C1 segment of cervical spinal cord (tissue), 14 donors: ENCODE data around the gene IFI6.

Experiments used
- DNase-seq, 14 donors: peaks; one replicate each; lab custom pipeline; 2025; lab: John Stamatoyannopoulos, UW

Gene IFI6

GRCh38 chr1:27672750-27673112, 739 bp upstream of the IFI6 start:
- DNase-seq, result no peak

GRCh38 chr1:27669876-27670275, 2.1 kb downstream of the IFI6 start:
- no peak for DNase-seq

GRCh38 chr1:27668808-27669723, 2.9 kb downstream of the IFI6 start:
- peak in 11 of 14 donors; percentile 17 to 68 (median 43) for DNase-seq

- no peak for DNase-seq
Measured at GRCh38 chr1:27668121-27668807, 3.7 kb downstream of the IFI6 start.

GRCh38 chr1:27666791-27667254, 5.2 kb downstream of the IFI6 start:
- DNase-seq, result no peak

GRCh38 chr1:27666294-27666693, 5.7 kb downstream of the IFI6 start:
- DNase-seq, result no peak

- DNase-seq, result no peak
Measured at GRCh38 chr1:27665016-27665651, 6.9 kb downstream of the IFI6 start.

GRCh38 chr1:27664291-27664690, 7.7 kb downstream of the IFI6 start:
- DNase-seq, result no peak

GRCh38 chr1:27662707-27663393, 9.1 kb downstream of the IFI6 start:
- DNase-seq, result peak; percentile 20 to 83 (median 64)

- no peak for DNase-seq
Measured at GRCh38 chr1:27662261-27662660, 9.7 kb downstream of the IFI6 start.

GRCh38 chr1:27661412-27662075, 10.4 kb downstream of the IFI6 start:
- DNase-seq, result no peak

GRCh38 chr1:27660300-27660835, 11.6 kb downstream of the IFI6 start:
- DNase-seq, result no peak

GRCh38 chr1:27659497-27660299, 12.3 kb downstream of the IFI6 start:
- peak in 13 of 14 donors; percentile 7 to 77 (median 52) for DNase-seq

- peak in 1 of 14 donors; percentile 5 for DNase-seq
Measured at GRCh38 chr1:27658951-27659496, 13.0 kb downstream of the IFI6 start.

- no peak for DNase-seq
Measured at GRCh38 chr1:27656157-27656893, 15.7 kb downstream of the IFI6 start.

GRCh38 chr1:27655151-27655937, 16.6 kb downstream of the IFI6 start:
- DNase-seq, result no peak

GRCh38 chr1:27652111-27652864, 19.7 kb downstream of the IFI6 start:
- no peak for DNase-seq
